ENCODE measurements around the gene P2RY8.

- TF ChIP-seq CTCF (IDR thresholded peaks at IDR 0.05; ENCODE audit: low read depth, low read length, poor library complexity, severe bottlenecking) (no peak), EZH2phosphoT487 (IDR thresholded peaks at IDR 0.05; ENCODE audit: borderline replicate concordance, low read length) (no peak)
Measured at GRCh38 chrX:1577845-1578244, 40.9 kb upstream of the P2RY8 start.

Measured in DOHH2 (cell line).